Measurements from ENCODE around the gene PAPPA. TPM values are rescaled to one million over a fixed set of nuclear protein-coding genes. Genes with fewer than 3 reads are reported as not detected.

Gene PAPPA
- total and polyA plus RNA-seq, 2 of the 8 experiments (the other 6 are each of a cell fraction or from before 2014, with no cell fraction given): 0.18 to 0.63 TPM

- no peak for TF ChIP-seq CHD7 (IDR thresholded peaks at IDR 0.05; ENCODE audit: insufficient replicate concordance, low read length)
- no peak for TF ChIP-seq ASH2L (IDR thresholded peaks at IDR 0.05; ENCODE audit: low read length)
- TF ChIP-seq SIN3A (conservative IDR thresholded peaks at IDR 0.05 in 1 of 2, IDR thresholded peaks at IDR 0.05 in 1 of 2; ENCODE audit: low read depth in 1 of 2, low read length in 2 of 2): no peak
- TF ChIP-seq HDAC2 (IDR thresholded peaks at IDR 0.05; ENCODE audit: borderline replicate concordance in 1 of 2, low read depth in 2 of 2, low read length in 2 of 2): no peak
- TF ChIP-seq SUZ12 (IDR thresholded peaks at IDR 0.05; ENCODE audit: low read length): no peak
Measured at GRCh38 chr9:116319480-116319879, 165.9 kb downstream of the PAPPA start (continued).

Measured in H1 (cell line).